Gastrocnemius medialis (tissue), 4 donors: ENCODE results near the gene PI4KA.
"Not testable (repeated sequence)": the region's sequence is repeated elsewhere in the genome, so short reads cannot be mapped to it uniquely, and the experiment has no call there.

Experiments used
- POLR2A ChIP-seq, 2 donors: fragments of 450-650 bp; IDR thresholded peaks; one replicate each; pipeline ENCODE4 v1.6.1; 2017; ENCODE audit warnings: antibody characterized with exemption in 2 of 2, mild to moderate bottlenecking in 2 of 2, moderate library complexity in 2 of 2
- TF ChIP-seq, protein P1 (sequence below), 5 experiments: fragments of 450-650 bp in 3 of 5; fragments of 200-600 bp in 2 of 5; sonication (generic) in 2 of 5; IDR thresholded peaks in 4 of 5; conservative IDR thresholded peaks in 1 of 5; 1 replicate in 4 of 5; 2 replicates in 1 of 5; pipeline ENCODE4 v1.5.1; 2016 to 2019; ENCODE audit warnings: antibody characterized with exemption in 5 of 5, mild to moderate bottlenecking in 3 of 5, moderate library complexity in 3 of 5

DNA sequence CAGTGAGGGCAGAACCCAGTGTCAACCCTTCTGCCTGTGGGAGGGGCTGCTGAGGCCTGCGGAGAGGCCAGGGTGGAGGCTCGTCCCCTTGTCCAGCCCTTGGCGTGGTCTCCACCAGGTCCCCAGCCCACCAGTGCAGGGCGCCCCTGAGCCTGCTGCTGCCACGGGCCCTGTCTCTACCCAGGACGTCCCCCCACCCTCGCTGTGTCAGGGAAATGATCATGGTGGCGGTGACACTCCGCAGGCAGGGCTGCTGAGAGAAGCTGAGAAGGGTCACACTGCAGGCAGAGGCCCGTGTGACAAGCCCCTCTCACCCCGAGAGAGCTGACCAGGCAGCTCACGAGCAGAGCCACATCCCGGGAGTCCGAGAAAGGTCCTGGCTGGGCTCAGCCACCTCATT lies 164.4 kb downstream of the PI4KA start:
- TF ChIP-seq, protein P1, sequence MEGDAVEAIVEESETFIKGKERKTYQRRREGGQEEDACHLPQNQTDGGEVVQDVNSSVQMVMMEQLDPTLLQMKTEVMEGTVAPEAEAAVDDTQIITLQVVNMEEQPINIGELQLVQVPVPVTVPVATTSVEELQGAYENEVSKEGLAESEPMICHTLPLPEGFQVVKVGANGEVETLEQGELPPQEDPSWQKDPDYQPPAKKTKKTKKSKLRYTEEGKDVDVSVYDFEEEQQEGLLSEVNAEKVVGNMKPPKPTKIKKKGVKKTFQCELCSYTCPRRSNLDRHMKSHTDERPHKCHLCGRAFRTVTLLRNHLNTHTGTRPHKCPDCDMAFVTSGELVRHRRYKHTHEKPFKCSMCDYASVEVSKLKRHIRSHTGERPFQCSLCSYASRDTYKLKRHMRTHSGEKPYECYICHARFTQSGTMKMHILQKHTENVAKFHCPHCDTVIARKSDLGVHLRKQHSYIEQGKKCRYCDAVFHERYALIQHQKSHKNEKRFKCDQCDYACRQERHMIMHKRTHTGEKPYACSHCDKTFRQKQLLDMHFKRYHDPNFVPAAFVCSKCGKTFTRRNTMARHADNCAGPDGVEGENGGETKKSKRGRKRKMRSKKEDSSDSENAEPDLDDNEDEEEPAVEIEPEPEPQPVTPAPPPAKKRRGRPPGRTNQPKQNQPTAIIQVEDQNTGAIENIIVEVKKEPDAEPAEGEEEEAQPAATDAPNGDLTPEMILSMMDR (IDR thresholded peaks at IDR 0.05 in 4 of 5, conservative IDR thresholded peaks at IDR 0.05 in 1 of 5) = not testable (repeated sequence)
- not testable (repeated sequence) for TF ChIP-seq POLR2A (IDR thresholded peaks at IDR 0.05)
